GM06990 (cell line): ENCODE data around the gene P2RY11.

Experiments used
- DNase-seq: peaks from one replicate; pipeline ENCODE4 v3.0.0-alpha.2; 2011; ENCODE audit not compliant: insufficient read length; ENCODE audit errors: extremely low read depth
- H3K27me3 ChIP-seq: replicated peaks from 2 replicates; pipeline ENCODE4 v1.6.0; 2011; ENCODE audit warnings: low read length; ENCODE audit not compliant: control insufficient read depth, insufficient read depth
- H3K36me3 ChIP-seq: 2 replicates; pipeline ENCODE4 v1.5.1; 2011; ENCODE audit warnings: low read length; ENCODE audit not compliant: control insufficient read depth, insufficient read depth
- H3K4me3 ChIP-seq: replicated peaks from 2 replicates; pipeline ENCODE4 v1.5.1; 2011; ENCODE audit warnings: low read depth, mild to moderate bottlenecking, control low read depth, low read length
- CTCF ChIP-seq: IDR thresholded peaks from 2 replicates; pipeline ENCODE4 v1.5.1; 2011; ENCODE audit warnings: low read length, control low read depth, mild to moderate bottlenecking, inconsistent platforms; ENCODE audit not compliant: insufficient read depth, poor library complexity, severe bottlenecking

Gene P2RY11

GRCh38 chr19:10141973-10142372, 30.5 kb downstream of the P2RY11 start:
- Histone ChIP-seq H3K4me3 (no peak overlapping the region), H3K36me3 (peaks cover 80% of the 10 kb centered on the region), H3K27me3 (no peaks in the 10 kb centered on the region)
- DNase-seq, result no peak
- no peak for TF ChIP-seq CTCF

- no peak for DNase-seq
- no peak for TF ChIP-seq CTCF
- no peaks in the 10 kb centered on the region for H3K27me3 ChIP-seq
- peaks cover 74% of the 10 kb centered on the region for H3K36me3 ChIP-seq
- no peak overlapping the region for H3K4me3 ChIP-seq
Observed at GRCh38 chr19:10142701-10143375, 31.3 kb downstream of the P2RY11 start.

- no peak for TF ChIP-seq CTCF
Observed at GRCh38 chr19:10143681-10144080, 32.2 kb downstream of the P2RY11 start.

GRCh38 chr19:10144361-10144760, 32.9 kb downstream of the P2RY11 start:
- no peak for DNase-seq
- Histone ChIP-seq H3K27me3 (no peaks in the 10 kb centered on the region), H3K36me3 (peaks cover 68% of the 10 kb centered on the region), H3K4me3 (no peak overlapping the region)
- TF ChIP-seq CTCF, result no peak

More at GRCh38 chr19:10143681-10144080, 32.2 kb downstream of the P2RY11 start:
- no peak for DNase-seq
- Histone ChIP-seq H3K4me3 (no peak overlapping the region), H3K36me3 (peaks cover 72% of the 10 kb centered on the region), H3K27me3 (no peaks in the 10 kb centered on the region)

- Histone ChIP-seq H3K27me3 (no peaks in the 10 kb centered on the region), H3K36me3 (peaks cover 62% of the 10 kb centered on the region), H3K4me3 (no peak overlapping the region)
- TF ChIP-seq CTCF, result no peak
- DNase-seq, result no peak
Observed at GRCh38 chr19:10145031-10145430, 33.5 kb downstream of the P2RY11 start.

- TF ChIP-seq CTCF, result no peak
- no peak for DNase-seq
- Histone ChIP-seq H3K36me3 (peaks cover 63% of the 10 kb centered on the region), H3K4me3 (no peak overlapping the region), H3K27me3 (no peaks in the 10 kb centered on the region)
Observed at GRCh38 chr19:10146142-10146541, 34.6 kb downstream of the P2RY11 start.
